ENCODE measurements around the gene D2HGDH.

Gene D2HGDH

GRCh38 chr2:241770936-241771285 is 36.5 kb downstream of the D2HGDH start:
- TF ChIP-seq CTCF (IDR thresholded peaks at IDR 0.05; ENCODE audit: extremely low read depth, insufficient read depth, missing control alignments): no peak
- in situ Hi-C loops (cut with MboI; ENCODE audit: low pct_unique_long_range_greater_than_20kb, low sequenced_read_pairs, unreplicated experiment): no loop called here
- peak; percentile 35 for DNase-seq (ENCODE audit: low spot score)

GRCh38 chr2:241771286-241772062 is 37.0 kb downstream of the D2HGDH start:
- in situ Hi-C loops (cut with MboI; ENCODE audit: low pct_unique_long_range_greater_than_20kb, low sequenced_read_pairs, unreplicated experiment): no loop called here

GRCh38 chr2:241772063-241772499 is 37.7 kb downstream of the D2HGDH start:
- in situ Hi-C loops (cut with MboI; ENCODE audit: low pct_unique_long_range_greater_than_20kb, low sequenced_read_pairs, unreplicated experiment): no loop called here
- no peak for TF ChIP-seq CTCF (IDR thresholded peaks at IDR 0.05; ENCODE audit: extremely low read depth, insufficient read depth, missing control alignments)

More at GRCh38 chr2:241771286-241772062, 37.0 kb downstream of the D2HGDH start:
- TF ChIP-seq CTCF (IDR thresholded peaks at IDR 0.05; ENCODE audit: extremely low read depth, insufficient read depth, missing control alignments): no peak
- DNase-seq (ENCODE audit: low spot score): peak; percentile 60

GRCh38 chr2:241773511-241774418 is 39.3 kb downstream of the D2HGDH start:
- DNase-seq (ENCODE audit: low spot score): peak; percentile 30
- no peak for TF ChIP-seq CTCF (IDR thresholded peaks at IDR 0.05; ENCODE audit: extremely low read depth, insufficient read depth, missing control alignments)
- in situ Hi-C loops (cut with MboI; ENCODE audit: low pct_unique_long_range_greater_than_20kb, low sequenced_read_pairs, unreplicated experiment): no loop called here

More at GRCh38 chr2:241772063-241772499, 37.7 kb downstream of the D2HGDH start:
- peak; percentile 74 for DNase-seq (ENCODE audit: low spot score)

GRCh38 chr2:241774419-241775222 is 40.2 kb downstream of the D2HGDH start:
- in situ Hi-C loops (cut with MboI; ENCODE audit: low pct_unique_long_range_greater_than_20kb, low sequenced_read_pairs, unreplicated experiment): no loop called here
- peak; percentile 27 for DNase-seq (ENCODE audit: low spot score)
- TF ChIP-seq CTCF (IDR thresholded peaks at IDR 0.05; ENCODE audit: extremely low read depth, insufficient read depth, missing control alignments): no peak

Measured in GM13977 (cell line).